Activated CD4-positive, alpha-beta T cell treated with anti-CD3 and anti-CD28 coated beads, Interleukin-2, Interleukin-6, amounts not matched to agents 100 ng/mL and 50 ng/mL, durations not matched to agents 16 hours and 8 hours (primary cell): ENCODE data around the gene KRT6A.

Source experiments
- DNase-seq: peaks from one replicate; pipeline ENCODE4 v3.0.0-alpha.2; 2020

KRT6A gene

GRCh38 chr12:52493172-52493571 is at the start of gene KRT6A:
Gene KRT6A (minus strand): TSS chr12:52493257. CDS start chr12:52493188, 69 bp downstream.
- DNase-seq = no peak

GRCh38 chr12:52542157-52542556 is 49.1 kb upstream of the KRT6A start:
- DNase-seq = no peak

- DNase-seq = no peak
Measured at GRCh38 chr12:52541709-52542108, 48.7 kb upstream of the KRT6A start.

- no peak for DNase-seq
Measured at GRCh38 chr12:52540531-52540930, 47.5 kb upstream of the KRT6A start.

GRCh38 chr12:52539821-52540173 is 46.7 kb upstream of the KRT6A start:
- no peak for DNase-seq

- no peak for DNase-seq
Measured at GRCh38 chr12:52539083-52539820, 46.2 kb upstream of the KRT6A start.

- DNase-seq = no peak
Measured at GRCh38 chr12:52537101-52537500, 44.0 kb upstream of the KRT6A start.

- DNase-seq = no peak
Measured at GRCh38 chr12:52535574-52535973, 42.5 kb upstream of the KRT6A start.

- no peak for DNase-seq
Measured at GRCh38 chr12:52534482-52534881, 41.4 kb upstream of the KRT6A start.

GRCh38 chr12:52533686-52534470 is 40.8 kb upstream of the KRT6A start:
- no peak for DNase-seq

GRCh38 chr12:52532636-52533035 is 39.6 kb upstream of the KRT6A start:
- no peak for DNase-seq

- no peak for DNase-seq
Measured at GRCh38 chr12:52531566-52532300, 38.7 kb upstream of the KRT6A start.

GRCh38 chr12:52530905-52531304 is 37.8 kb upstream of the KRT6A start:
- no peak for DNase-seq

GRCh38 chr12:52530366-52530765 is 37.3 kb upstream of the KRT6A start:
- no peak for DNase-seq

- DNase-seq = no peak
Measured at GRCh38 chr12:52529846-52530245, 36.8 kb upstream of the KRT6A start.

- DNase-seq = no peak
Measured at GRCh38 chr12:52529417-52529816, 36.4 kb upstream of the KRT6A start.

GRCh38 chr12:52528641-52529143 is 35.6 kb upstream of the KRT6A start:
- DNase-seq = no peak

- DNase-seq = no peak
Measured at GRCh38 chr12:52527121-52527800, 34.2 kb upstream of the KRT6A start.

- DNase-seq = no peak
Measured at GRCh38 chr12:52526511-52526951, 33.5 kb upstream of the KRT6A start.

- DNase-seq = no peak
Measured at GRCh38 chr12:52525661-52526499, 32.8 kb upstream of the KRT6A start.

GRCh38 chr12:52524898-52525591 is 32.0 kb upstream of the KRT6A start:
- no peak for DNase-seq
